ENCODE results near the gene ERN2. TPM values are rescaled to one million over a fixed set of nuclear protein-coding genes. Genes with fewer than 3 reads are reported as not detected.

ERN2 gene
- total RNA-seq, result not detected

- no peaks in the 10 kb centered on the region for H3K4me1 ChIP-seq
- TF ChIP-seq POLR2A (IDR thresholded peaks at IDR 0.05), result no peak
- no peak for TF ChIP-seq POLR2AphosphoS5 (IDR thresholded peaks at IDR 0.05; ENCODE audit: insufficient read depth in 1 of 2, low read depth in 1 of 2)
- TF ChIP-seq CTCF (IDR thresholded peaks at IDR 0.05), result no peak
- H3K4me3 ChIP-seq, result no peak within 1 kb of the TSS
- H3K27ac ChIP-seq, result no peak within 1 kb of the TSS
- H3K9me3 ChIP-seq, result no peaks in the 10 kb centered on the region
- H3K36me3 ChIP-seq, result no peaks in the 10 kb centered on the region
- intact Hi-C loops (cut with DNase I), result no loop called here
- DNase-seq (ENCODE audit: extremely low spot score in 2 of 2), result no peak
- no peaks in the 10 kb centered on the region for H3K27me3 ChIP-seq
Observed at GRCh38 chr16:23712976-23713375, at the start of gene ERN2. Gene ERN2, minus strand, starts transcription at chr16:23713222. Its CDS starts 35 bp downstream, at chr16:23713187.

- intact Hi-C loops (cut with DNase I), result no loop called here
- Histone ChIP-seq H3K4me1 (peaks cover 12% of the 10 kb centered on the region), H3K27ac (no peak overlapping the region), H3K9me3 (no peaks in the 10 kb centered on the region), H3K36me3 (no peaks in the 10 kb centered on the region), H3K4me3 (no peak overlapping the region), H3K27me3 (no peaks in the 10 kb centered on the region)
- no peak for DNase-seq (ENCODE audit: extremely low spot score in 2 of 2)
- TF ChIP-seq POLR2AphosphoS5 (IDR thresholded peaks at IDR 0.05; ENCODE audit: insufficient read depth in 1 of 2, low read depth in 1 of 2) (no peak), CTCF (IDR thresholded peaks at IDR 0.05) (no peak), POLR2A (IDR thresholded peaks at IDR 0.05) (no peak)
Observed at GRCh38 chr16:23757937-23758619, 45.1 kb upstream of the ERN2 start.

GRCh38 chr16:23757116-23757515 is 44.1 kb upstream of the ERN2 start:
- Histone ChIP-seq H3K27ac (no peak overlapping the region), H3K9me3 (no peaks in the 10 kb centered on the region), H3K27me3 (no peaks in the 10 kb centered on the region), H3K4me1 (peaks cover 12% of the 10 kb centered on the region), H3K36me3 (no peaks in the 10 kb centered on the region), H3K4me3 (no peak overlapping the region)
- intact Hi-C loops (cut with DNase I), result no loop called here
- DNase-seq (ENCODE audit: extremely low spot score in 2 of 2), result no peak
- TF ChIP-seq CTCF (IDR thresholded peaks at IDR 0.05), result no peak
- TF ChIP-seq POLR2A (IDR thresholded peaks at IDR 0.05), result no peak
- TF ChIP-seq POLR2AphosphoS5 (IDR thresholded peaks at IDR 0.05; ENCODE audit: insufficient read depth in 1 of 2, low read depth in 1 of 2), result no peak

- TF ChIP-seq POLR2AphosphoS5 (IDR thresholded peaks at IDR 0.05; ENCODE audit: insufficient read depth in 1 of 2, low read depth in 1 of 2), result no peak
- TF ChIP-seq CTCF (IDR thresholded peaks at IDR 0.05), result no peak
- no peak for TF ChIP-seq POLR2A (IDR thresholded peaks at IDR 0.05)
- H3K27ac ChIP-seq, result no peak overlapping the region
- peaks cover 12% of the 10 kb centered on the region for H3K4me1 ChIP-seq
- H3K9me3 ChIP-seq, result no peaks in the 10 kb centered on the region
- intact Hi-C loops (cut with DNase I), result no loop called here
- DNase-seq (ENCODE audit: extremely low spot score in 2 of 2), result no peak
- no peaks in the 10 kb centered on the region for H3K27me3 ChIP-seq
- H3K4me3 ChIP-seq, result peak overlapping the region in 1 of 2 donors; percentile 26
- no peaks in the 10 kb centered on the region for H3K36me3 ChIP-seq
Observed at GRCh38 chr16:23755484-23755809, 42.4 kb upstream of the ERN2 start.

GRCh38 chr16:23754594-23755483 is 41.8 kb upstream of the ERN2 start, which contains the start of gene CHP2:
Gene CHP2, plus strand, starts transcription at chr16:23755026. Its CDS starts 24 bp downstream, at chr16:23755050.
- Histone ChIP-seq H3K4me3 (peak within 1 kb of the TSS; percentile 26 to 46), H3K4me1 (peaks cover 12% of the 10 kb centered on the region), H3K9me3 (no peaks in the 10 kb centered on the region), H3K36me3 (no peaks in the 10 kb centered on the region), H3K27me3 (no peaks in the 10 kb centered on the region), H3K27ac (no peak within 1 kb of the TSS)
- intact Hi-C loops (cut with DNase I), result no loop called here
- TF ChIP-seq CTCF (IDR thresholded peaks at IDR 0.05) (no peak), POLR2A (IDR thresholded peaks at IDR 0.05) (no peak), POLR2AphosphoS5 (IDR thresholded peaks at IDR 0.05; ENCODE audit: insufficient read depth in 1 of 2, low read depth in 1 of 2) (no peak)
- DNase-seq (ENCODE audit: extremely low spot score in 2 of 2), result no peak

Measured in vagina (tissue), 2 donors.